NCI-H774 (cell line): ENCODE measurements around the gene LCT.
"Not testable (repeated sequence)": the region's sequence is repeated elsewhere in the genome, so short reads cannot be mapped to it uniquely, and the experiment has no call there.

Experiments used
- DNase-seq: peaks from one replicate; lab custom pipeline; 2025; lab: John Stamatoyannopoulos, UW

The LCT gene

DNA sequence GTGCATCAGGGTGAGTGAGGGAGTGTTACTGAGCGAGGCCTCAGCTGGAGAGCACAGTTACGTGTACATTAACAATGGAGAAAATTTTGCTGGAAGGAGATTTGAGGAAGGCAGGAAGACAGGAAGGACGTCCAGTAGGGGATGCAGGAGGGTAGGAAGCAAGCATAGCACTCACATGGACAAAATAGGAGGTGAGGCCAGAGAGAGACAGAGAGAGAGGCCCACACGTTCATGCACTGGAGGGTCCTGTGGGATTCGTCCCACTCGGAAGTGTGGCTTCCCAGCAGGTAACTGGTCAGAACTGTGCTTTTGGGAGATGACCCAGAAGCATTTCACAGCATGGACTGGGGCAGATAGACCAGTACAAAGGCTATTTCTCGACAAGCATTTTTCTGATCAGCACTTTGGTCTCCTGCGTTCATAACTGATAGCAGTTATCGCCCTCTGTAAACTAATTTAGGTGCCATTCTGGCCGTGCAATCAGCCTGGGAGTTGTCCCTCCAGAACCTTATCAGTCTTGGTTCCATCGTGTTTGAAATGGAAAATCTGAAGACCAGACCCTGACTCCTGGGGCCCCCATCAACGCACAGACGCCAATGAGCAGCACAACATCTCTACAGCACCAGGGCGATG is 5.7 kb downstream of the LCT start:
- DNase-seq: no peak

DNA sequence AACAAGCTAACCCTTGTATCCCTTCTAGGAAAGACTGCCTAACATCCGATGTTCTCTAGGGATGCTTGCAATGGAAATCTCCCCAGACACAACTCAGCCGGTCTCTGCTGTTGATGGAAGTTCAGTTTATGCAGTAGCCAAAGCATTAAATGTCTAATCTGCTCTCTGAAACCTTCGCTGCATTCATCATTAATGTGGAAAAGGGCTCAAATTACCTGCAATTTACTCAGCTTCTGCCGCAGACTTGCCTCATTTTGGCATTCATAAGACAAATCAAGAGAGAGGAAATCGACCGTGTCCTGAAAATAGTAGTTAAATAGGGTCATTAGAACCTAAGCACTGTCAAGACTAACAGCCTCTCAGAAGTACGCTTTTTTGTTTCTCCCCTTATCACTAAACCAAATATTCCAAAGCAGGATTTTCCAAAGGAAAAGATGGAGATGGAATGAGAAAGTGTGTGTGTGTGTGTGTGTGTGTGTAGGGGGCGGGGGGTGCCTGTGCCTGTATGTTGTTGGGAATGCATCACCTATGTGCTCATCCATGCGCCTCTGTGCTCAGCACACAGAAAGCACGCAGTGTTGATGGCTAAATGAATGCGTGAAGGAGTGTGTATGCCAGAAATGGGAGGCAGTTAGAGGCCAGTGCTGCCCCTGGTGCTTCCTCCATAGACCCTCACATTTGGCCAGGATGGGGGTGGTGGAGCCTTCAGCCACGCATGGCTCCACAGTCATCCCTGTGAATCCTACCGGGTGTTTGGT is 7.4 kb downstream of the LCT start:
- peak; percentile 49 for DNase-seq

DNA sequence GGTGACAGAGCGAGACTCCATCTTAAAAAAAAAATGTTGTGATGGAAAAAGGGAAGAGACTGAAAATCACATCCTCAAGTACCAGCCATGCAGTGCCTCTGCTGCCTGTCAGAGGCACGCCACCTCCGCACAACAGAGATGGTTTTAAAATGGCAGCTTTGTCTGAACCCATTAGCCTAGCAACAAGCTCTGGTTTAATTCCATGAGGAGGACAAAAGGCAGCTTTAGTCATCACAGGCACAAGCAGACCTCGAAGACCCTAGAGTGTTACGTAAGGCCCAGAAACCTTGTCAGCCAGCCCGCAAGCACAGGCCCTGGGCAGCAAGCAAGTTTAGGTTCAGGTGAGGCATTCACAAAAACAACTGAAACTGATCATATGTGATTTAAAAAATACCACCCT is 10.4 kb downstream of the LCT start:
- DNase-seq: no peak

DNA sequence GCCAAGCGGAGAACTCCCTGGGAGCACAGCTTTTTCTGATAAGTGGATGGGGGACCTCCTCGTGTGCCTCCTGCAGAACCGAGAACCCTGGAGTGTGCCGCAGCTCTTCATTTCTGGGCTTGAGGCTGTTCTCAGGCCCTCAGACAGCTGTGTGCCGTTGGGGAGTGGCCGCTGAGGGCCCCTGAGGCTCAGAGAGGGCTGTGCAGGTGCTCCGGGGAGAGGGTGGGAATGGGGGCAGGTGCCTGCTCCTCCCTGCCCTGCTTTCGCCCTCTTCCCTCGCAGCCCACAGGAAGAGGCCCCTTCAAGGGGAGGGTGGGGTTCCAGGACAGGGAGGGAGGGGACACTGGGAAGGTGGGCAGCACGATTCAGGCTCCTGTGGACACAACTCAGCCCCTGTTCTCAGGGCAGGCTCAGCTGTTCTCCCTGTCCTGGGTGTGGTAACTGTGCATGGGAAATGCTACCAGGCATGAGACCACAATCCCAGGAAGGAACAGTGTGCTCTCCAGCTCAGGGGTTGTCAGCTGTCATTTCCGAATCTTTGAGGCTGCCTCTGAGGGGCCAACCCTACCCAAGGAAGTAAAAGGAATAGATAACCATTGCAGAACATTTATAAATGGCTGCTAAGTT is 11.3 kb downstream of the LCT start:
- DNase-seq: no peak

DNA sequence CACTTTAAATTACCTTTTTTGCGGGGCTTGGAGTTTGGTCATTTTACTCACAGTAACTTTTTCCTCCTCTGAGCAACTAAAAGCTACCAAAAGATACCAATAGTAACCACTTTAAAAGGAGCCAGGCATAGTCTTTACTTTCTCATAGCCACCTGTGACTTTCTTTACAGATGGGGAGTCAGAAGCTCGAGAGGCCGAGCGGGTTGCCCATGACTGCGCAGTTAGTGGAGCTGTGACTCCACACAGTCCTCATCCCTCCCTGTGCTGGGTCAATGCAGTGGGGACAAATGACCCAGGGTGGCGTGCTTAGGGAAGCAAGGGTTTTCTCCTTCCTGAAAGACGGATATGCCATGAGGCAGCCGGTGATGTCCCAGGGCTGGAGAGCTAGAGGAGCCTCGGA is 11.9 kb downstream of the LCT start:
- DNase-seq: no peak

DNA sequence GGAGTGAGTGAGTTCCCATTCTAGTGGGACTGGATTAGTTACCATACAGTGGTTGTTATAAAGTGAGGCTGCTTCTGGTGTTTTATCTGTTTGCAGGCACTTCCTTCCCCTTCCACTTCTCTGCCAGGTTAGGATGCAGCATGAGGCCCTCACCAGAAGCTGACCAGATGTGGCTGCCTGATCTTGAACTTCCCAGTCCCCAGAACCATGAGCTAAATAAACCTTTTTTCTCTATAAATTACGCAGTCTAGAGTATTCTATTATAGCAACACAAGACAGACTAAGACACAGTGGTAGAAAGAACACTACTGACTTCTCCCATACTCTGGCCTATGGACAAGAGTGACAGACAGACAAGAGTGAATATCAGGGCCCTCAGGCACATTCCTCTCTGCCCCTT is 14.1 kb downstream of the LCT start:
- no peak for DNase-seq

DNA sequence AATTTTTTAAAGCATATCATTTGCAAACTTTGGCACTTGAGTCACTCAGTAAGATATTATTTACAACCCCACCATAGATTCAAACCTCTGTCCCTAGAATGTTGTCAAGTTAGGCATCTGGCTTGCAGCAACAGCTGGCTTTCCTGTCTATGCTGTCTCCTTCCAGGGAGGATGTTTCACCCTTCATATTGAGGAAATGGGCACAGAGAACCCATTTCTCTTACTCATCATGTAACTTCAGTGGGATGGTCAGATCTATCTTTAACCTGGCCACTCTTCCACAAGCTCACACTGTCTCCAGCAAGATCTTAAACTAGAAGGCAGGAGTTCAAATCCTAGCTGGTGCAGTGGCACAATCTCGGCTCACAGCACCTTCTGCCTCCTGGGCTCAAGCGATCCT is 15.8 kb downstream of the LCT start:
- DNase-seq: no peak

DNA sequence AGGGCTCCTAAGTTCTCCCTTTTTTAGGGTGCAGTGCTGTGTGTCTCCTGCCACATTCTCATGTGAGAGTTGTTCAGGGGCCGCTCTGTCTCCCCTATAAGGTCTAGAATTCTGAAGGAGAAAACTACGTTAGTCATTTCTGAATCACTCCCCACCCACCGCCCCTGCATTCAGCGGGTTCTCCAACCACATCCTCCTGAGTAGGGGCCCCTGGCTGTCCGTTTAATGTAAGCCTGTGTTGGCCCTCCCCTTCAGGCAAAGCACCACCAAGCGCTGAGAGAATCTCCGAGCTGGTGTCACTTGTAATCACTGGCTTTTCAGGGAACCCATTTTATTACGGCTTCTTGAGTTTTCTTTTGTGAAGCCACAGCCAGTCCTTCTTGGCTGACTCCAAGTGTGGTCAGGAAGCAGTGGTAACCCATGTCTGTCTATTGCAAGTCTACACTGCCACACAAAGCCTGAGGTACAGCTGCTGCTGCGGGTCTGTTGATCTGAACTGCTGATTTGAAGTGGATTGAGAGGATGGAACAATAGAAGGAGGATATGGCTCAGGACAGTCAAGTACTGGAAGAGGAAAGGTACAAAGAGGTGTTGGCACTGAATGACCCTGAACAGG is 16.9 kb downstream of the LCT start:
- no peak for DNase-seq

DNA sequence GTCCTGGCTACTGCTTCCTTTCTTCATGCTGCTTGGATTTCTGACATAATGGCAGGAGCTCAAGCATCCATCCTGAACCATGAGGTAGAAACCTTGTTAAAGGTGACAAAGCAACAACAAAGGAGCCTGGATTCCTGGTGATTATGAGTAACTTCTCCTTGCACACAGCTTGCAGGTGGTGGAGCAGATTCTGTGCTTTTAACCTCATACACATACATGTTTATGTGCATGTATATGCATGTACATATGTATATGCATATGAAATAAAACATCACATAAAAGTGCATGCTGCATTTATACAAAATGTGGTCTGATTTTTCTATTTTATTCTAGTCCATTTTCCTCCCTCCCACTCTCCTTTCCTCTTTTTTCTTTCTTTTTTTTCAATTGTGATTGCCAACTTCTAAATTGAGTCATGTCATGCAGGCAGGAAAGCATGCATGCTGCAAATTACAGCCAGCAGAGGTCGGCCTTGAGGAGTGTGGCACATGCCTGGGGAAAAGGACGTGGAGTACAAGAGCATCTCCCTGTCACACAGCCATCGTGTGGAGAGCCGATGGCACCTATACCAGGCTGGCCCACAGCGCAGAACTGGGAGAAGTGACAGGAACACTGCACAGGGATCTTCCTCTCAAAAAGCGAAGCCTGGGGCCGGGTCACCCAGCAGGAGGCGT is 17.9 kb downstream of the LCT start:
- DNase-seq: no peak

DNA sequence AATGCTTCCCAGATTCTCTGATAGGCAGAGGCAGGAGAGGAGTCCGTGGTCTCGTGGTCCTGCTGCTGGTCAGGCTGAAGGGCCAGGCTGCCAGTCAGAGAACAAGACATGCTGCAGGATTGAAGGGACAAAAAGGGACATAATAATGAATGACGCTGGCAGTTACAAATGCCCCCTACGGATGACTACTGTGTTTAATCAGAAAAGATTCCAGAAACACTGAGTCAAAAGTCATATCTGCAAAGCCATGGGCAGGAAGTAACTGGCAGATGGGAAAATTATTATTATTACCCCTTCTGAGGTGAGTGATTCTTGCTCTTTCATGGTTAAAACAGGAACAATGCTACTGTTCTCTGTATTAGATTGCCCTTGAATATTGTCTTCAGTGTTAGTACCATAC is 19.0 kb downstream of the LCT start:
- DNase-seq: no peak

DNA sequence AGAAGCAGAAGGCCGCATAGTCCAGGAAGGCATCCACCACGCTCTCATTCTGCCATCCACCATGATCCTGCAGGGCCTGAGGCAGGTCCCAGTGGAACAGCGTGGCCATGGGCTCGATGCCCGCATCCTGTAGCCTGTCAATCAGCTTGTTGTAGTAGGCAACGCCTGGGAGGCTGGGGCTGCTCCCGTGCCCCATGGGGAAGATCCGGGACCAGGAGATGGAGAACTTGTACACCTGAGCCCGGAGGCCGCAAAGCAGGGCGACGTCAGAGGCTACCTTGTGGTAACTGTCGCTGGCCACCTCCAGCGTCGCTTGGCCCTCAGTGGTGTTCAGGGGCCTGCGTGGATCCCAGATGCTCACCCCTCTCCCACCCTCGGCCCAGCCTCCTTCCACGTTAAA is 19.5 kb downstream of the LCT start:
- no peak for DNase-seq

DNA sequence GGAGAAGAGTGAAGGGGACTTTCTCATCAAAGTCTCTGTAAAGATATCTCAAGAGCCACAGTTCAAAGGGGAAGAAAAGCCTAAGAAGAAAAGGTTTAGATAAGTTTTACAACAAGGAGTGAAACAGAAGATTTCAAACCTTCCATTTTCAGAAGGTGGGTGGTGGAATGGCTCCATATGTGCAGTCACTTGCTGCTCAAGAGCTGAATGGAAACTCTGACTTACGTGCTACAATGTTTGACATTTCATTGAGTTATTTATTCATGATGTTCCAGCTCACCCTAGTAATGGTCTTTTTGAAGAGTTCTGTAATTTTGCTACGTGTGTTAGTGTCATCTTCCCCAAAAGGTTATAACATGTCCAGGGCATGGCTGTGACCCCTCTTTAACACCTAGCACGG is 21.7 kb downstream of the LCT start:
- DNase-seq: no peak

DNA sequence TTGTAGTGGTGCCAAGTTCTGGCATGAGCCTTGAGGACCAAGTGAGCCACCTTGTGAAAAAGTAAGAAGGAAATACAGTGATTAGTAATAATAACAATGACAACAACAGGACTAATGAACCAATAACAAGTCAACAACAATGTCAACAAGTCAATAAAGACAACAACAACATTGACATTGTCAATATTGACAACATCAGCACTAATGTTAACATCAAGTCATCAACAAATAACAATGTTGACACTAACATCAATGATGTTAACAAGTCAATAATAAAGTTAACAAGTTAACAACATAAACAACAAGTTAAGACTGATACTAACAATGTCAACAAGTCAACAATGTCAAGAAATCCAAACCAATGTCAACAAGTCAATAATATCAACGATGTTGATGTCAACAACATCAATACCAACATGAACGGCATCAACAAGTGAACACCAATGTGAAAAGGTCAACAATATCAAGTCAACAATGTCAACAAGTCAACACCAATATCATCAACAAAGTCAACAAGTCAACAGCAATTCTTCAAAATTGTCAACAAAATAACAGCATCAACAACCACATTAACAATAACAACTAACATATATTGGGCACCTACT is 24.0 kb downstream of the LCT start:
- no peak for DNase-seq

DNA sequence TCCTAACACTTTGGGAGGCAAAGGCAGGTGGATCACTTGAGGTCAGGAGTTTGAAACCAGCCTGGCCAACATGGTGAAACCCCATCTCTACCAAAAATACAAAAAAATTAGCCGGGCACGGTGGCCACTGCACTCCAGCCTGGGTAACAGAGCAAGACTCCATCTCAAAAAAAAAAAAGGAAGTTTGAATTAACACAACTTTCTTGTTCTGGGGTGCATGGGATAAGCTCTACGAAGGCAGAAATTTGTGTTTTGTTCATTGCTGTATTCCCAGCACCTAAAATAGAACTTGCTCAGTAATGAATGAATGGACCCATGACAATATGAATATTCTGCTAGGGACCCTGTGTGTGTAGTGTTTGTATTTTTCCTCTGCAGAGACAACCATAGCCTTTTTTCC is 29.1 kb downstream of the LCT start:
- not testable (repeated sequence) for DNase-seq

DNA sequence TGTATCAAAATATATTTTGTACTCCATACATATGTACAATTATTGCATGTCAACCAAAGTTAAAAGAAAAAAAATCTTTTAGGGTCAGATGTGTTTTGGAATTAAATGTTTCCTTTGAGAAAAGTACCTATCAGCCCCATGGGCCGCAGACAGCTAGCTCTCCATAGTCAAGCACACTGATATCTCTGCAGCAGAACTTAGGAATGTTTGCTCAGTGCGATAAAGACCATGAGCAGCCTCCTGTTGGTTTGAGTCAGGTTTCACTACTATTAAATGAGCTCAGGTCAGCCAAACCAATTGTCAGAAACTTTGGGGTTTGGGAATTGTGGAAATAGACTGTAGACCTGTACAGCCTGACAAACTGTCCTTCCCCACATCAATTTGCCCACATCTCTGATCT is 33.7 kb downstream of the LCT start:
- DNase-seq: no peak

DNA sequence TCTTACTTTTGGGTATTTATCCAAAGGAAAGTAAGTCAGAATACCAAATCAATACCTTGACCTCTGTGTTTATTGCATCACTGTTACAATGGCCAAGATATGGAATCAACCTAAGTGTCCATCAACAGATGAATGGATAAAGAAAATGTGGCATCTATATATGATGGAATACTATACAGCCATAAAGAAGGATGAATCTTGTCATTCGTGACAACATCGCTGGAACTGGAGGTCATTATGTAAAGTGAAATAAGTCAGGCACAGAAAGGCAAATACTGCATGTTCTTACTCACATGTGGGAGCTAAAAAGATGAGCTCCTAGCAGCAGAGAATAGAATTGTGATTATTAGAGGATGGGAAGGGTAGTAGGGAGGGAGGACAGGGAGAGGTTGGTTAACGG is 34.6 kb downstream of the LCT start:
- DNase-seq: no peak

DNA sequence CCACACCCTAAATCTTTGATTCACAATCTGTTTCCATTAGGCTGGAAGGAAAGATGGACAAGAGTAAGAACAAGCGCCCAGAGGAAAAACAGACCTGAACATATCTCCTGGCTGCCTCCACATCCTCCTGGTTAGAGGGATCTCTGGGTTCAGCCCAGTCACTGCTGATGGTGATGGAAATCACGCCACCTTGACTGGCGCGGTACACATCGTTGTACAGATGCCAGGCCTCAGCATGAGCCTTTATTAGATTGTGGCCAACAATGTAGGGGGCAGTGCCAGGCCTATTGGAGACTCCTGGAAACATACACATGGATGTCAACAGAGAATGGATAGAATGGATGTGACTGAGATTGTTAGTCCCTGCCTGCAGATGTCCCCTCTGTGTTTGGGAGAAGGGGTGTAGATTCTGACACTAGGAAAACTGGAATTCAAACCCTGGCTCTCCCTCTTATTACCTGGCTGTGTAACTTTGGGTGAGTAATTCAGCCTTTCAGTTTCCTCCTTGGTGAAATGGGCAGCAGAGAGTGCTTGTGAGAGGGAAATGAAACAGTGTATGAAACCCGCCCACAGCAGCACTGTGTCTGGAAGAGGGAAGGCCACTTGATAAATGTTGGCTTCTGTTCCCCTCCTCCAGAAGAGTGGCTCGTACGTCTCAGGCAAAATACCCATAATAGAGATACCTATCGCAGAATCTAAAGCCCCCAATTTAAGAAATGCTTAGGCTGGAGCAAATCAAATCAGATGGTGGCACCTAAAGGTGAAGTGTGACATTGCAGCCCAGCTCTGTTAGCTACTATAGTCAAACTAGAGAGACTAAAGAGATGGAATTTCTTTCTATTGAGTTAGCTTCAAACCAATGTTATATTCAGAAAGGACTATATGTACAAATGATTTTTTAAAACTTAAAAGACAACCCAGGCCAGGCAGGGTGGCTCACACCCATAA is 36.2 kb downstream of the LCT start:
- no peak for DNase-seq

DNA sequence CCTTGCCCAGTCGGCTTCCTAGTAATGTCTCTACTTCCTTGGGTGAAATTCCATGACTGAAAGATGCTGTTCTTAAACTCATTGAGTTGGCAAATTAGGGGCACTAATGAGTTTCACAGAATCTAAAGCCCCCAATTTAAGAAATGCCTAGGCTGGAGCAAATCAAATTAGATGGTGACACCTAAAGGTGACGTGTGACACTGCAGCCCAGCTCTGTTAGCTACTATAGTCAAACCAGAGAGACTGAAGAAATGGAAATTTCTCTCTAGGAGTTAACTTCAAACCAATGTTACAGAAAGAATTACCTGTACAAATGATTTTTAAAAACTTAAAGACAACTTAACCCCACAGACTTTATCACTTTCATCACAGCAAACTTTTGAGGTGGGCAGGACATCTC is 37.2 kb downstream of the LCT start:
- DNase-seq: no peak

DNA sequence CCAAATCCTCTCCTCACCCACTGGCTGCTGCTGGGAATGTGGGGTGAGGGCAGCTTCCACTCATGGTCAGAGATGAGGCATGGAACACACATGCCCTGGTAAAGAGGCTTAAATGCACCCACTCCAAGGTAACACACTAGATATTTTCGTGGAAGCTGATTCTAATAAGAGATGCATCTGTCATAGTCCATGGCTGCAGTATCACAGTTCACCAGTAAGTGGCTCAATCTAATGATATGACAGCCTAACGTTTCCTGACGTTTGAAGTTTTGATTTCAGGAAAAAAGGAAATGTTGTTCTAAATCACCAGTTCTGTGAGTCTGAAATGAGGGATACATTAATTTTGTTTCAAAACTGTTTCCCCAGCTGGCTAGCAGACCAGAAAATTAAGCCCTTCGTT is 38.2 kb downstream of the LCT start:
- no peak for DNase-seq

DNA sequence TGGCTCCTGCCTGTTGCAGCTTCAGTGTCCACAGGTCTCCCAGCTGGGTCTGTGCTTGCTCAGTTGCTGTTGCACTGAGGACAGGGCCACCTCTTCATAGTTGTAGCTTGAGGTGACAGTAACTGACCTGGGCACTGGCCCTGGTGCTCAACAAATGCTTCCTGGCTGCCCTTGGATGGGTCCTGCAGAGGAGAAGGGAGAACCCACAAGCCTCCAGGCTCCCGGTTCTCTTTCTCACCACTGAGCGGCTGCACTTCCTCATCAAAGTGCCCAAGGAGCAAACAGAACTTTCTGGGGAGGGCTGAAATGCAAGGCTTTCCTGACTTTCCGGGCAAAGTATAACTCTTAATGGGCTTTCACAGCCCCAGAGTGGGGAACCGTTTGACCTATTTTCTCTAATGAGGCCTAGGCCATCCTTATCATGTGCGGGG is 38.7 kb downstream of the LCT start:
- DNase-seq: no peak
